GM19240 (cell line): ENCODE results near the gene TLDC2.
"Not testable (repeated sequence)": the region's sequence is repeated elsewhere in the genome, so short reads cannot be mapped to it uniquely, and the experiment has no call there.

Source experiments
- DNase-seq: peaks from one replicate; pipeline ENCODE4 v3.0.0; 2011; ENCODE audit warnings: low spot score; ENCODE audit not compliant: insufficient read length

TLDC2 gene

DNA sequence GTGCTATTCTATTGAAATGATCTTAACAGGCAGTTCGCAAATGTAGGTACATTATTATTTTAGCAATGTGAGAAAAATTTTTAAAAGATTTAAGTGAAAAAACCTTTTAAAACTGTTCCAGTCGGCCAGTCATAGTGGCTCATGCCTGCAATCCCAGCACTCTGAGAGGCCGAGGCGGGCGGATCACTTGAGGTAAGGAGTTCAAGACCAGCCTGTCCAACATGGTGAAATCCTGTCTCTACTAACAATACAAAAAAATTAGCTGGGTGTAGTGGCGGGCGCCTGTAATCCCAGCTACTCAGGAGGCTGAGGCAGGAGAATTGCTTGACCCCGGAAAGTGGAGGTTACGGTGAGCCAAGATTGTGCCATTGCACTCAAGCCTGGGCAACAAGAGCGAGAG is 29.6 kb downstream of the TLDC2 start:
- DNase-seq: not testable (repeated sequence)

DNA sequence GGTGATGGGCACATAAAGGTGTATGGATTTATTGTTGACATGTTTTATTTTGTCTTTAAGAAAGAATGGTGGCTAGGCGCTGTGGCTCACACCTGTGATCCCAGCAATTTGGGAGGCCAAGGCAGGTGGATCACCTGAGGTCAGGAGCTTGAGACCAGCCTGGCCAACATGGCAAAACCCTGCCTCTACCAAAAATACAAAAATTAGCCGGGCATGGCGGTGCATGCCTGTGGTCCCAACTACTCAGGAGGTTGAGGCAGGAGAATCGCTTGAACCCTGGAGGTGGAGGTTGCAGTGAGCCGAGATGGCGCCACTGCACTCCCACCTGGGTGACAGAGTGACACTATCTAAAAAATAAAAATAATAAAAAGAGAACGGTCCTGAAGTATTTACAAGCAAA is 30.1 kb downstream of the TLDC2 start:
- not testable (repeated sequence) for DNase-seq

DNA sequence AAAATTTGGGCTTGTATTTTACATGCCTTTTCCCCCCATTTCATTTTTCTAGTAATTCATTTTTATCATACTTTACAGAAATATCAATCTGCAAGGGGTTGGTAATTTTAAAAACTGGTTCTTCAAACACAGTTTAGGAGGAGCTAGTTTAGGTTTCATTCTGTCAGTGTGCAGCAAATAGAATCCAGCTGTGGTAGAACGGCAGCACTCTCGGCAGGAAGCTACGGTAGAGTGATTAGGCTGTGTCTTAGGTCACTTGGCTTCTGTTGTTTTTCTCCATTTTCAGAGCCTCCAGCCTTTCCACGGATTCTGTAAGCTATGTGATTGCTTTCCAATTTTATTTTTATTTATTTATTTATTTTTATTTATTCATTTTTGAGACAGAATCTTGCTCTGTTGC is 32.7 kb downstream of the TLDC2 start:
- no peak for DNase-seq

DNA sequence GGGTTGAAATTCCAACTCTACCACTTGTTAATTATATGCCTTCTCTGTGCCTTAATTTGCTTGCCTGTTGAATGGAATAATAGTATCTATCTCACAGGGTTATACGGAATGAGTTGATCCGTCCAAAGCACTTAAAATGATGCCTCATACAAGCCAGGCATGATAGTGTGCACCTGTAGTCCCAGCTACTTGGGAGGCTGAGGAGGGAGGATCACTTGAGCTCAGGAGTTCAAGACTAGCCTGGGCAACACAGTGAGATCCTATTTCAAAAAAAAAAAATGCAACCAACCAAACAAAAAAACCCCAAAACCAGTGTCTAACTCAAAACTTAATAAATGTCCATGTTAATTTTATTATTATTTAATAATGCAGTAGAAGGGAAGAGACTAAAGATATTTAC is 40.3 kb downstream of the TLDC2 start:
- DNase-seq: no peak

DNA sequence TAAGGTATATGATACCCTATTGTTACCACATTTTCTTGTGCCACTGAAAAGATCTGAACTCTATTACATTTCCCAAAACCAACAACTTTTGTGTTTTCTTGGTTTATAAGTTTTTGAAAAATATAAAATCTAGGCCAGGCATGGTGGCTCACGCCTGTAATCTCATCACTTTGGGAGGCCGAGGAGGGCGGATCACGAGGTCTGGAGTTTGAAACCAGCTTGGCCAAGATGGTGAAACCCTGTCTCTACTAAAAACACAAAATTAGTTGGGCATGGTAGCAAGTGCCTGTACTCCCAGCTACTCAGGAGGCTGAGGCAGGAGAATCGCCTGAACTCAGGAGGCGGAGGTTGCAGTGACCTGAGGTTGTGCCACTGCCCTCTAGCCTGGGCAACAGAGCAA is 41.3 kb downstream of the TLDC2 start:
- DNase-seq: no peak

DNA sequence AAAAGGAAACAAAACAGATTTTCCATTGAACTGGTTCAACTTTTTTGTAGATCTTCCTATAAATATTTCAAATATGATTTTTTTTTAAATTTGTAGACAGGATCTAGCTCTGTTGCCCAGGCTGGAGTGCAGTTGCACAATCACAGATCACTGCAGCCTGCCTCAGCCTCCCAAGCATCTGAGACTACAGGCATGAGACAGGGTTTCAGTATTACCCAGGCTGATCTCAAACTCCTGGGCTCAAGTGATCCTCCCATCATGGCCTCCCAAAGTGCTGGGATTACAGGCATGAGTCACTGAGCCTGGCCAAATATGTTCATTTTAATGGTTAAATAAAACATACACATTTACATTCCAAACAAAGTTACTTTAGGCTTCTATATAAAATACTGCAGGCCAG is 42.0 kb downstream of the TLDC2 start:
- DNase-seq: no peak

DNA sequence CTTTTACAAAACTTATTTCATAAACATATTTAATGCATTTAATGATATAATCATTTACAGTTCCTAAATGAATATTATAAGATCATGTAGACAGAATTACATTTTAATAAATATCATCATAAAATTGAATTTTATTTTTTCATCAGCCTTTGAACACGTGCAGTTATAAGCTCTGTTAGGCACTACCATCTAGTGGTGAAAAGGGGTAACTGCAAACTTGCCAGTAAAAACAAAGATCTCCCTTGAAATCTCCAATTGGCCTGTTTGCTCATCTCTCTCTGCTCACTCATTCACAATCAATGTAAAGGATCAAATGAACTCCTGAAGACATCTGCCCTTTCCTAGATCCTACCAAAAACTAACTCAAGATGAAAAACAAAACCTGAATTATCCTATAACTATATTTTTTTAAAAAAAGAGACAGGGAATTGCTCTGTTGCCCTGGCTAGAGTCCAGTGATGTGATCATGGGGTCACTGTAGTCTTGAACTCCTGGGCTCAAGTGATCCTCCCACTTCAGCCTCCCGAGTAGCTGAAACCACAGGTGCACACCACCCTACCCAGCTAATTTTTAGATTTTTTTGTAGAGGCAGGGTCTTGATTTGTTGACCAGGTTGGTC is 43.9 kb downstream of the TLDC2 start:
- peak; percentile 19 for DNase-seq

DNA sequence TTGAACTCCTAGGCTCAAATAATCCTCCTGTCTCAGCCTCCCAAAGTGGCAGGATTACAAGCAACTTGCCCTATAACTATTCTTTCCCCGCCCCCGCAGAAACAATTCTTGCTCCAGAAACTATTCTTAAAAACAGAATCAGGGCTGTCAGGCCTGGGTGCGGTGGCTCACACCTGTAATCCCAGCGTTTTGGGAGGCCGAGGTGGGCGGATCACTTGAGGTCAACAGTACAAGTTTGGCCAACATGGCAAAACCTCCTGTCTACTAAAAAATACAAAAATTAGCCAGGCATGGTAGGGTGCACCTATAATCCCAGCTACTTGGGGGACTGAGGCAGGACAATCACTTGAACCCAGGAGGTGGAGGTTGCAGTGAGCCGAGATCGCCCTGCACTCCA is 44.4 kb downstream of the TLDC2 start:
- DNase-seq: no peak

DNA sequence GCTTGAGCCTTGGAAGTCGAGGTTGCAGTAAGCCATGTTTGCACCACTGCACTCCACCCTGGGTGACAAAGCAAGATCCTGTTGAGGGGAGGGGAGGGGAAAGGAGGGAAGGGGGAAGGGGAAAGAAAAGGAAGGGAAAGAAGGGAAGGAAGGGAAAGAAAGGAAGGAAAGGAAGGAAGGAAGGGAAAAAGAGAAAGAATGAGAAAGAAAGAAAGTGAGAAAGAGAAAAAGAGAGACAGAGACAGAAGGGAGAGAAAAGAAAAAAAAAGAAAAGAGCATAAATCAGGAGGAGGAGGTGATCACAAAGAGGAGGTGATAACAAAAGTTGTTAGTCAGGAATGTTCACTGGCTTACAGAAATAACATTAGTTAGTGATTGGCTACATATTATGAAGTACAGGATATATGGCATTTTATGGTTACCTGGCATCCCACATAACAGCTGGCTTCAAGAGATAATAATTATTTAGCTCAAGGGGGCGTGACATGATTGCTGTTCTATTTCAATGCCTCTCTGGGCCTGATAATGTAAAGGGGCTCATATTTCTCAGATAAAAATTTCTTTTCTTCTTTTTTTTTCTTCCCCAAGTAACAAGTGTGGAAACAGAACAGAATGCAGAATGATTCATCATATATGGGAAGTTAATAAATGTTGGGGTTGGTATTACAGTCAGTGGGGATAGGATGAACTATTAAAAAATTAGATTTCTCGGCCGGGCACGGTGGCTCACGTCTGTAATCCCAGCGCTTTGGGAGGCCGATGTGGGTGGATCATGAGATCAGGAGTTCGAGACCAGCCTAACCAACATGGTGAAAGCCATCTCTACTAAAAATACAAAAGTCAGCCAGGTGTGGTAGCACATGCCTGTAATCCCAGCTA is 48.5 kb downstream of the TLDC2 start:
- no peak for DNase-seq

DNA sequence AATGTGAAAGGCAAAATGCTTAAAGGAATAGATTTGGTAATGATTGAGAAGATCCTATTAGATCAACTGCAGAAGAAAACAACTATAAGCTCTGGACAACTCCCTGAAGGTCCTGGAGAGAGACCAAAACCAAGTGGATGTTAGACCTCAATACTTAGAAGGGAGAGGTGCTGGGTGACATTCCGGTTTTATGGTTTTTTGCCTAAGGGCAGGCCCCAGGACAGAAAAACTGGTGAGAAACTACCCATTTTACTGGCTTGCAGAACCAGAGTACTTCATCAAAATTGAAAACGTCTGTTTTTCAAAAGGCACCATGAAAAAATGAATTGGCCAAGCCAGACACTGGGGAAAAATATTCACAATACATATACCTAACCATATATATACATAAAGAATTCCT is 49.3 kb downstream of the TLDC2 start:
- no peak for DNase-seq

DNA sequence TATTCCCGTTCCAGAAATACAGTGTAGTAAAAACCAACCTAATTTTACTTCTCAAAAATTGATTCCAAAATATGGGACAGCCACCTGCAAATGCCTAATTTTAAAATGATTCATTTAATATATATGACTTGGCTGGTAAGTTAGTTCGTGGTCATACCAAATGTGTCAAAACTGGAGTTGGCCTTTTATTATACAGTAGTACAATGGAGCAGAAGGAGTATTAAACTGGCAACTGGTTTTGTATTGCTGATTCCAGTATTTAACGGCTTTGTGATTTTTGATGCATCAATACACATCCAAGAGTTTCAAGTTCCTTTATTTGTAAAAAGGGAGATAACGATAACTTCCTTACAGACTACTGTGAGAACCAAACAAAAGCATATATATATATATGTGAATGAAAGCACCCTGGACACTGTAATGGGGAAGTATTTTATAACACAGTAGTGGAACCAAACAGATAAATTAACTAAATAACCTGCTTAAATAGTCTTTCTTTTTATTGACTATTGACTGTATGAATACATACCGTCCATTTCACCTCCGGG is 50.8 kb downstream of the TLDC2 start:
- no peak for DNase-seq

DNA sequence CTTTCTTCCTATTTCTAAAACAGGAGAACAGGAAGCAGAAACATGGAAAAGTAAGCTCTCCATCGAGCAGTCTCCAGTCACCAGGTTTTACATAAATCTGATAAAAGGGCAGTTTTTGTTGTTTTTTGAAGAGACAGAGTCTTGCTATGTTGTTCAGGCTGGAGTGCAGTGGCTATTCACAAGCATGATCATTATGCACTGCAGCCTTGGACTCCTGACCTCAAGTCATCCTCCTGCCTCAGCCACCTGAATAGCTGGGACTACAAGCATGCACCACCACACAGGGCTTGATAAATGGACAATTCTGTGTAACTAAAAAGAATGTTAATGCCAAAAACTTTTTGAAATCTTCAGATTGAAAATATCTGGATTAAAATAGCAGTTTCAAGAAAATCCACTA is 51.8 kb downstream of the TLDC2 start:
- no peak for DNase-seq

DNA sequence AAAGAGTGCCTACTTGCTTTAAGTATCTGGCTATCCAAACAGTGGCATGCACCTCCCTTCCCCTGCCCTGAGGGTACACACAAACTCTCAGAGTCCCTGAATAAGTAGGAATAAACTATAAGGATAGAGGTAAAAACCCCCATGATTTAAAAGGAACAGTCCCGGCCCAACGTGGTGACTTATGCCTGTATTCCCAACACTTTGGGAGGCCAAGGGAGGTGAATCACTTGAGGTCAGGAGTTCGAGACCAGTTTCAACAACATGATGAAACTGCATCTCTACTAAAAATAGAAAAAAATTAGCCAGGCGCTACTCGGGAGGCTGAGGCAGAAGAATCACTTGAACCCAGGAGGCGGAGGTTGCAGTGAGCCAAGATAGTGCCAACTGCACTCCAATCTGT is 53.4 kb downstream of the TLDC2 start:
- no peak for DNase-seq

DNA sequence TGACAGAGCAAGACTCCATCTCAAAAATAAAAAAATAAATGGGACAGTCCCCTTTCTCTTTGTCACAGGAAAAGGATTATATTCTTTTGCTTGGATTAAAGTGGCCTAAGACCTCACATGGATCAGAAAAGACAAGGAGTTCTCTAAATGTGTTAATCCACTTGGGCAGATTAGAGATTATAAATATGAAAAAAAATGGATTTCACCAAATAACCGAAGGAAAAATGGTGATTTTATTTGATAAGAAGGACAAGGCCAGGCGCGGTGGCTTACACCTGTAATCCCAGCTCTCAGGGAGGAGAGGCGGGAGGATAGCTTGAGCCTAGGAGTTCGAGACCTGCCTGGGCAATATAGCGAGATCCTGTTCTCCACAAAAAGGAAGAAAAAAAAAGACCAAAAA is 53.8 kb downstream of the TLDC2 start:
- DNase-seq: no peak

DNA sequence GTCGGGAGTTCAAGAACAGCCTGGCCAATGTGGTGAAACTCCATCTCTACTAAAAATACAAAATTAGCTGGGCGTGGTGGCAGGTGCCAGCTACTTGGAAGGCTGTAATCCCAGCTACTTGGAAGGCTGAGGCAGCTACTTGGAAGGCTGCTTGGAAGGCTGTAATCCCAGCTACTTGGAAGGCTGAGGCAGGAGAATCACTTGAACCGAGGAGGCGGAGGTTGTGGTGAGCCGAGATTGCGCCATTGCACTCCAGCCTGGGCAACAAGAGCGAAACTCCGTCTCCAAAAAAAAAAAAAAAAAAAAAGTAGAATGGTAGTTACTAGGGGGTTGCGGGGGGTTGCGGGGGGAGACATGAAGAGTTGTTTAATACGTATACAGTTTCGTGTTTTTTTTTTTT is 56.1 kb downstream of the TLDC2 start:
- DNase-seq: not testable (repeated sequence)

DNA sequence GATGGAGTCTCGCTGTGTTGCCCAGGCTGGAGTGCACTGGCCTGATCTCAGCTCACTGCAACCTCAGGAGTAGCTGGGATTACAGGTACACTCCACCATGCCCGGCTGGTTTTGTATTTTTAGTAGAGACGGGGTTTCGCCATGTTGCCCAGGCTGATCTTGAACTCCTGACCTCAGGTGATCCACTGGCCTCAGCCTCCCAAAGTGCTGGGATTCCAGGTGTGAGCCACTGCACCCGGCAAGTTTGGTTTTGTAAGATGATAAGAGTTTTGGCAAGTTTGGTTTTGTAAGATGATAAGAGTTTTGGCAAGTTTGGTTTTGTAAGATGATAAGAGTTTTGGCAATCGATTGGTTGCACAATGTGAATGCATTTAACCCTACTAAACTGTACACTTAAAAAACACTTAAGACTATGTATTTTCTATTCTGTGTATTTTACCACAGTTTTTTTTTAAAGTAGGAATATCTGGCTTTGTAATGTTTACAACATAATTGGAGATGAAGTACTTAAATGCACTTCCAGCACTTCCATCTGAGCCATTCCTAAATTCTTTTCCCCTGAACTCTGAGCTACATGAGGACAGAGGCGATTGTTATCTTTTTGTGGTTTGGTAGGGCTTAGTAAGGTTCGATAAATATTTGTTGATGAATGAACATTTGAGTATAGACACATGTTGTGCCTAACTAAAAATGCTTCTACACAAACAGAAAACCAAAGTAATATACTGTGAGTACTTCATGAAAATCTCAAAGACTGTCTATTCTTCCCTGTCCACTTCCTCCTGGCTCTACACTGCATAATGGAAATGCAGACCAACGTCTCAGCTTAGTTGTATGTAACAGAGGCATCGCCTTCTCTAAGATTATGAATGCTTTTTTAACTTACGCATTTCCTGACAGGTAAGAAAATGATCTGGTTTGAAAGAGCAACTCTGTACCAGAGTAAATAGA is 56.8 kb downstream of the TLDC2 start:
- no peak for DNase-seq

DNA sequence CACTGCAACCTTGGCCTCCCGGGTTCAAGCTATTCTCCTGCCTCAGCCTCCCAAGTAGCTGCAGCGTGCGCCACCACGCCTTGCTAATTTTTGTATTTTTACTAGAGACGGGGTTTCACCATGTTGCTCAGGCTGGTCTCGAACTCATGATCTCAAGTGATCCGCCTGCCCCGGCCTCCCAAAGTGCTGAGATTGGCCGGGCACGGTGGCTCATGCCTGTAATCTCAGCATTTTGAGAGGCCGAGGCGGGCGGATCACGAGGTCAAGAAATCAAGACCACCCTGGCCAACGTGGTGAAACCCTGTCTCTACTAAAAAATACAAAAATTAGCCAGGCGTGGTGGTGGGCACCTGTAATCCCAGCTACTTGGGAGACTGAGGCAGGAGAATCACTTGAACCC is 57.6 kb downstream of the TLDC2 start:
- not testable (repeated sequence) for DNase-seq

DNA sequence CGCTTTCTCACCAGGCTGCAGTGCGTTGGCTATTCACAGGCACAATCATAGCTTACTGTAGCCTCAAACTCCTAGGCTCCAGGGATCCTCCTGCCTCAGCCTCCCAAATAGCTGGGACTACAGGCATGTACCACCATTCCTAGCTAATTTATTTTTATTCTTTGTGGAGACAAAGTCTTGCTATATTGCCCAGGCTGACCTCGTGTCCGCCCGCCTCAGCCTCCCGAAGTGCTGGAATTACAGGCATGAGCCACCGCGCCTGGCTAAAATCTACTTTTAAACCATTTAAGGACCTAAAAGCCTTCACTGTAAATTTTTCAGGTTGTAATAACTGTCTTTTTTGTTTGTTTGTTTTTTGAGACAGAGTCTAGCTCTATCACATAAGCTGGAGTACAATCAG is 60.4 kb downstream of the TLDC2 start:
- DNase-seq: no peak

DNA sequence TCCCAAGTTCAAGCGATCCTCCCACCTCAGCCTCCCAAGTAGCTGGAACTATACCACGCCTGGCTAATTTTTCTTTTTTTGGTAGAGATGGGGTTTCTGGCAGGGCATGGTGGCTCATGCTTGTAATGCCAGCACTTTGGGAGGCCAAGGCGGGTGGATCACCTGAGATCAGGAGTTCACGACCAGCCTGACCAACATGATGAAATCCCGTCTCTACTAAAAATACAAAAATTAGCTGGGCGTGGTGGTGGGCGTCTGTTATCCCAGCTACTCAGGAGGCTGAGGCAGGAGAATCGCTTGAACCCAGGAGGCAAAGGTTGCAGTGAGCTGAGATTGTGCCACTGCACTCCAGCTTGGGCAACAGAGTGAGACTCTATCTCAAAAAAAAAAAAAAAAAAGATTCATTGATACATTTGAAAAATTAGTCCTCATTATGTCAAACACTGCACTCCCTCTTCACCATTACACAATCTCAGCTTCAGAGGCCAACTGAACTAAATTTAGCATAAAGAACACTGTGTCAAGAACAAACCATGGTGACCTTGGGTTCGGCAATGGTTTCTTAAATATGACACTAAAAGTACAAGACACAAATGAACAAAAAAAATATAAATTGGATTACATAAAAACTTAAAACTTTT is 60.9 kb downstream of the TLDC2 start:
- not testable (repeated sequence) for DNase-seq

DNA sequence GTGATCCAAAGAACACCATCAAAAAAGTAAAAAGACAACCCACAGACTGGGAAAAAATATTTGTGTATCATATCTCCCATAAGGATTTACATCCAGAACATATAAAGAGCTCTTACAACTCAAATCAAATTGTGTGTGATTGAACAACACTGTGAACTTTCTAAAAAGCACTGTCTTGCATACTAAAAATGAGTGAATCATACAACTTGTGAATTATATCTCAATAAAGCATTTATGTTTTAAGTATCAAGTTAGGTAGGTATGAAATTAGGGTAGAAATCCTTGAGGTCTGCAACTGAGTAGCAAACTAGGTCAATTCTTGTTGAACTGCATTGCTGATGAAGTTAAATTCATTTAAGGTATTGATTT is 61.4 kb downstream of the TLDC2 start:
- no peak for DNase-seq

DNA sequence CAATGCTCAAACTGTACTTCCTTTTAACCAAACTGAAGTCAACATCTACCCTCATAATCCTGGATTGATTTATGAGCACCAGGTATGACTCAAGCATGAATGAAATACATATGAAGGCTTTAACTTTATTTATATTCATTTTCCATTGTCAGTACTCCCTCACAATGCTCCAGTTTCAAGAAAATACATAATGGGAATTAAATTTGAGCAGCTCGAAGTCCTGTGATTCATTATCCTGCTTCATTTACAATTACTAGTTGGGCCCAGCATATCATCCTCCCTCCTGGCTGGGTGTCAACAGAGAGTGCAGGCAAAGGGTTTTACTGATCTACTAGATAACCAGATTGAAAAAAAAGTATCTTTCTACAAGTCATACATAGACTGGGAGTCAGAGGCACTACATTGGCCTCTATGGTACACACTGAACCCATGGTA is 65.5 kb downstream of the TLDC2 start:
- no peak for DNase-seq
